WI38 (cell line): ENCODE measurements around the gene CEMP1.

Source experiments
- H3K4me3 ChIP-seq: 2 replicates; pipeline ENCODE4 v1.5.1; 2011; ENCODE audit warnings: low read depth, mild to moderate bottlenecking, control low read depth, low read length
- CTCF ChIP-seq: IDR thresholded peaks from 2 replicates; pipeline ENCODE4 v1.5.1; 2012; ENCODE audit warnings: low read depth, mild to moderate bottlenecking, control low read depth, low read length

Gene CEMP1

DNA sequence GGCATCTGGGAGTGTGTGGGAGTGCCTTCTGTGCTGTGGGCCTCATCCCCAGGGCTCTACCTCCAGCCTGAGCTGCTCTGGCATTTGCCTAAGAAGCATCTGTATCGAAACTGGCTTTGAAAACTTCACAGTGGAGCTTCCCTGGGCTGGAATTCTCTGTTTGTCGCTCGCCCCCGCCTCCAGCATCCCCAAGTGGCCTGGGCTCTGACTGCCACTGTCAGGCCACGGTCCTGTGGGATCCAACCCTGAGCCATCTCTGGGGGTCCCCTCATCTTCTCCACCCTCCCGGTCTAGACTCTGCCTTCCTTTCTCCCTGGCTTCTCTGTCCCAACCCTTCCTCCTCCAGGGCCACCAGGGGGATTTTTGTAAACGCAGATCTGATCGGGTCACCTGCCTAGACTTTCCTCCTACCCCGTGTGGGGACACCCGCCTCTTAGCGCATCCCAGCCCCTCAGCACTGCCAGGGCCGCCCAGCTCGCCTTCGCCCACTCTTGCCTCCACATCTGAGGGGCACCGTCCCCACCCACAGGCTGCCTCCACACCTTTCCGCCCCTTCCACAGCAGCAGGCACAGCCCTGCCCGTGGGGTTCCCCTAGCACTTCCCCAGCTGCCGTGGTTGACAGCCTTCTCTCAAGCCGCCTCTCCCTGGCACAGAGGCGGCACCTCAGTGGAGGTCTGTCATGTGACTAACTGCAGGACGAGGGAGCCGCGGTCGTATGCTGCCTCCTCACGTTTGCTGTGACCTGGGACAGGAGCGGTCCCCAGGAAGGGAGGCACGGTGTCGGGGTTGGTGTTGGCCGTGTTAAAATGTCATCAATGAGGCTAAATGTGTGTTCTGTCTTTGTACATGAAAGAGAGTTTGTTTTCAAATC lies 44.3 kb downstream of the CEMP1 start:
- no peak overlapping the region for H3K4me3 ChIP-seq
- no peak for TF ChIP-seq CTCF

GRCh38 chr16:2485811-2486507 lies 45.2 kb downstream of the CEMP1 start:
- no peak for TF ChIP-seq CTCF
- H3K4me3 ChIP-seq = no peak overlapping the region

- H3K4me3 ChIP-seq = no peak overlapping the region
- no peak for TF ChIP-seq CTCF
These were observed 46.2 kb downstream of the CEMP1 start for GRCh38 chr16:2484898-2485508.

DNA sequence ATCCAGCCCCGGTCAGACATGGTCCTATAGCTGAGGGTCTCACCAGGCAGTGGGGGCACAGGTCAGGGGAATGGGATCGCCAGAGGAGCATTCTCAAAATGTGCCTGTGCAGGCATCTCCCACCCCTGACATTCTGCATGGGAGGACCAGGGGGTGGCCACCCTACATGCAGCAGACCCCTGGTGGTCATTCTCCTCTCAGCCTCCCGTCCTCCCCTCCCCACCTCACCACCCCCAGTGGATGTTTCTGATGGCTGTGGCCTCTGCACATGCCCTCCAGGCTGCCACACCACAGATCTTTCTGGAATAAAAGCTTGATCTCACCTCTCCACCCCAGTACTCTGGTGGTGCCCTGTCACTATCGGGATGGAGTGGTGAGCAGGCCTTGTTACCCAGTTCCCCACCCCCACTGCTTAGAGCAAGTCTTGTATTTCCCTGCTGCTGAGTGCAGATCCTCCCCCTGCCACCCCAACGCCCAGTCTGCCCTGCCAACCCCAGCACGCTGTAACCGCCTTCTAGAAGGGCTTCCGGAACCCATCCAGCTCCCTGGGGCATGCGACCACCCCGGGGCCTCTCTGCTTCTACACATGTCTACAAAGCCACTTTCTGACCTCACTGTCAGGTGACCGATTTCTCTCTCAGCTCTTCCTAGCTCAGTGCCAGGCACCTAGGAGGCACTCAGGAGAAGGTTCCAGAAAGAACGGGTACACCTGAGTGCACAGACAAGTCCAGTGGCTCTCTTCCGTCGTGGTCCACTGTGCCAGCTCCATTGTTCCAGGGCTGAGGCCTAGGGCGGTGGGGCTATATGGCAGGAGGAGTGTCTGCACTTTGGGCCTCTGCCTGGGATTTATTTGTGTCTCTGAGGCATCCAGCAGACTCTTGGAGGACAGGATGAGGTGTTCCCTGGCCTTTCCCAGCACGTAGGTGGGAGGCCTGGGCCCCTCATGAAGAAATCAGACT lies 47.0 kb downstream of the CEMP1 start:
- no peak overlapping the region for H3K4me3 ChIP-seq
- TF ChIP-seq CTCF = no peak

DNA sequence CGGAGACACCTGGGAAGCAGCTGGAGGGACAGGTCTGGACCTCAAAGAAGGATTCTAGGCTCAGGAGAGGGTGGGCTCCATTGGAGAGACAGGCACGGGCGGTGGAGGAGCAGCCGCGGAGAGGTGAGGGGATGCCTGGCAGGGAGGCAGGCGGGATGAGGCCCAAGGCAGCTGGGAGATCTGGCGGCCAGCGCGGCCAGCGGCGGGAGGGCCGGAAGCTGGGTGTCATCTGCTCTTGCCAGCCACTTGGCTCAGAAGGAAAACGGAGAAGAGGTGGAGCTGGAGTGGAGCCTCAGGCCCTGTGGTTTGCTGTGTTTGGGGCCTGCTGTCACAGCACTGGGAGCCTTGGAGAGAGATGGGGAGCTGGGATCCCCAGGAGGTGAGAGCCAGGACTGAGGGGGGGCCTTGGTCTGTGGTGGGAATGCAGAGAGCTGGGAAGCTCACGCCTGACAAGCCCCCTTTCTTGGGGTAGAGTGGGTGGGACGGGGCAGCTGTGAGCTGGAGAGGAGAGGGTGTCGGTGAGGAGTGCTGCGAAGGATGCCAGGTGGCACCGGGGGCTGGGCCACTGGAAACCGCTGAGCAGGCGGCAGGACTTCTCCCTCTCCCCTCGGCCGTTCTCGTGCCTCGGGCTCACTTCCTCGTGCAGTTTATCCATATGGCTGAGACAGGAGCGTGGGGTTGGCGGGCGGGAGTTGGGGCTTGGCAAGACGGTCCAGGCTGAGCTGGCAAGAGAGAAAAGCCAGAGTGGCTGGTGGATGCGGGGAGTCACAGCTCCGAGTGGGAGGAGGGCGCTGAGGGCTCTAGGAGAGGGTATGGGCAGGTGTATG lies 48.3 kb downstream of the CEMP1 start:
- no peak for TF ChIP-seq CTCF
- peak overlapping the region; percentile 39 for H3K4me3 ChIP-seq

DNA sequence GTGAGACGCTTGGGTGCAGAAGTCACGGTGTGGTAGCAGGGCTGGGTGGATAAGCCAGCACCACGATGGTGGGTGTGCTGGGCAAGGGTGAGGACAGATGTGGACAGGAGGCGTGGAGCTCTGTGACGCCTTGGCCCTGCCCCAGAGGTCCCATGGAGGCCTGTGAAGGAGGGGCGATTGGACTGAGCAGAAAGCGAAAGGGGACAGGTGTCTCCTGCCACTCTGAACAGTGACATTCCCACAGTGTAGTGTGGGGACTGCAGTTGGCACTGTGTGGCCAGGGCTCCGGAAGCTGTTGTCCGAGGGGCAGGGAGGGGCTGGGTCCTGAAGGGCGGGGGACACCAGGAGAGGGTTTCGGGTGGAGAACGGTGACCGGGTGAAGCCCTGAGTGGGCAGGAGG lies 49.0 kb downstream of the CEMP1 start:
- TF ChIP-seq CTCF = no peak
- no peak overlapping the region for H3K4me3 ChIP-seq
